Endodermal cell (in vitro differentiated cells): ENCODE data around the gene CHTF18. TPM values are rescaled to one million over a fixed set of nuclear protein-coding genes. Genes with fewer than 3 reads are reported as not detected.
"Not testable (repeated sequence)": the region's sequence is repeated elsewhere in the genome, so short reads cannot be mapped to it uniquely, and the experiment has no call there.

Experiments
- DNase-seq: peaks from one replicate; pipeline ENCODE4 v3.0.0-alpha.2; 2017
- H3K27ac ChIP-seq: 2 replicates; pipeline ENCODE4 v1.5.1; 2013; ENCODE audit warnings: mild to moderate bottlenecking, low read depth, low read length, moderate library complexity
- H3K27me3 ChIP-seq: 2 replicates; pipeline ENCODE4 v1.6.1; 2013; ENCODE audit warnings: mild to moderate bottlenecking, low read length, moderate library complexity; ENCODE audit not compliant: insufficient read depth, control insufficient read depth, poor library complexity, severe bottlenecking
- H3K36me3 ChIP-seq: 2 replicates; pipeline ENCODE4 v1.7.0; 2013; ENCODE audit warnings: mild to moderate bottlenecking, low read length, moderate library complexity; ENCODE audit not compliant: control insufficient read depth, insufficient read depth
- H3K4me1 ChIP-seq: one replicate; pipeline ENCODE4 v1.7.0; 2013; ENCODE audit warnings: low read length; ENCODE audit not compliant: control insufficient read depth, insufficient read depth
- H3K4me3 ChIP-seq: 2 replicates; pipeline ENCODE4 v1.5.1; 2013; ENCODE audit warnings: mild to moderate bottlenecking, low read length, moderate library complexity
- H3K9ac ChIP-seq: 2 replicates; pipeline ENCODE4 v1.6.1; 2013; ENCODE audit warnings: mild to moderate bottlenecking, low read length, moderate library complexity; ENCODE audit not compliant: poor library complexity, severe bottlenecking; ENCODE audit errors: extremely low read depth
- H3K9me3 ChIP-seq: 2 replicates; pipeline ENCODE4 v1.6.1; 2013; ENCODE audit warnings: mild to moderate bottlenecking, low read length, moderate library complexity; ENCODE audit not compliant: control insufficient read depth
- H3K27ac Mint-ChIP-seq: 2 replicates; pipeline ENCODE4 v1.8.0; 2020; ENCODE audit warnings: mixed read lengths
- H3K27me3 Mint-ChIP-seq: 2 replicates; pipeline ENCODE4 v1.8.0; 2021; ENCODE audit warnings: mild to moderate bottlenecking, mixed read lengths; ENCODE audit not compliant: insufficient read depth
- H3K36me3 Mint-ChIP-seq: 2 replicates; pipeline ENCODE4 v1.8.0; 2020; ENCODE audit warnings: low read depth, mixed read lengths
- H3K4me1 Mint-ChIP-seq: 2 replicates; pipeline ENCODE4 v1.8.0; 2020; ENCODE audit warnings: mixed read lengths
- H3K4me3 Mint-ChIP-seq: 2 replicates; pipeline ENCODE4 v1.8.0; 2020; ENCODE audit warnings: mild to moderate bottlenecking, moderate library complexity, mixed read lengths
- H3K9me3 Mint-ChIP-seq: 2 replicates; pipeline ENCODE4 v1.8.0; 2020; ENCODE audit warnings: mild to moderate bottlenecking, mixed read lengths
- CTCF ChIP-seq: fragments of 200-600 bp; sonication (generic); conservative IDR thresholded peaks from 2 replicates; pipeline ENCODE4 v1.5.0; 2021; ENCODE audit warnings: antibody characterized with exemption, mild to moderate bottlenecking
- WGBS, 2 experiments: methylation state at CpG; one replicate each; pipeline versions ENCODE4 v1.1.5 to v1.1.7; 2013; ENCODE audit warnings: missing lambda C conversion rate in 2 of 2, mixed read lengths in 1 of 2; ENCODE audit not compliant: insufficient coverage in 1 of 2, insufficient read length in 1 of 2; 5-methylcytosine and 5-hydroxymethylcytosine counted together
- total RNA-seq, 2 donors: library from RNA; stranded (reverse); fragmentation: NEBNext Ultra II Directional in 1 of 2; extraction: Animal tissue kit (Norgen Biotek cat#: 25700) in 1 of 2; gene quantifications; 2 replicates in 1 of 2; 3 replicates in 1 of 2; pipeline ENCODE4 v1.2.1, GENCODE V29; 2021

The CHTF18 gene
- total RNA-seq, 2 donors from 2014 or later: 158 to 169 TPM

- DNase-seq: no peak
- Mint-ChIP-seq H3K9me3 (peaks cover 2% of the 10 kb centered on the region), H3K4me1 (peaks cover 13% of the 10 kb centered on the region), H3K4me3 (no peak overlapping the region), H3K36me3 (no peaks in the 10 kb centered on the region), H3K27ac (no peak overlapping the region), H3K27me3 (peaks cover 15% of the 10 kb centered on the region)
- H3K27me3 ChIP-seq: no peaks in the 10 kb centered on the region
- no peak overlapping the region for H3K9ac ChIP-seq
- H3K4me3 ChIP-seq: no peak overlapping the region
- no peaks in the 10 kb centered on the region for H3K9me3 ChIP-seq
- H3K4me1 ChIP-seq: no peaks in the 10 kb centered on the region
- WGBS, 2 experiments: 74 to 76% methylated on average over 27 to 35 of the region's 39 CpGs
- no peak for TF ChIP-seq CTCF
- no peak overlapping the region for H3K27ac ChIP-seq
- H3K36me3 ChIP-seq: no peaks in the 10 kb centered on the region
Measured at GRCh38 chr16:751152-752006, 37.0 kb upstream of the CHTF18 start.

- Mint-ChIP-seq H3K4me1 (peaks cover 13% of the 10 kb centered on the region), H3K27me3 (peaks cover 18% of the 10 kb centered on the region), H3K36me3 (no peaks in the 10 kb centered on the region), H3K27ac (no peak overlapping the region), H3K4me3 (peak overlapping the region; percentile 8), H3K9me3 (peaks cover 5% of the 10 kb centered on the region)
- TF ChIP-seq CTCF: no peak
- 39 to 53% methylated on average over 7 to 10 of the region's 10 CpGs for WGBS, 2 experiments
- DNase-seq: peak; percentile 59
- Histone ChIP-seq H3K4me1 (no peaks in the 10 kb centered on the region), H3K27ac (no peak overlapping the region), H3K9ac (no peak overlapping the region), H3K4me3 (no peak overlapping the region), H3K27me3 (no peaks in the 10 kb centered on the region), H3K36me3 (no peaks in the 10 kb centered on the region), H3K9me3 (no peaks in the 10 kb centered on the region)
Measured at GRCh38 chr16:752007-752312, 36.5 kb upstream of the CHTF18 start.

GRCh38 chr16:754121-754607, 34.3 kb upstream of the CHTF18 start:
- H3K9me3 ChIP-seq, DNase-seq, H3K36me3 Mint-ChIP-seq, H3K36me3 ChIP-seq, H3K9me3 Mint-ChIP-seq, H3K9ac ChIP-seq, H3K27ac ChIP-seq, H3K4me1 ChIP-seq, H3K4me3 ChIP-seq, H3K4me3 Mint-ChIP-seq, H3K27me3 ChIP-seq, H3K27ac Mint-ChIP-seq: not testable (repeated sequence)
- Mint-ChIP-seq H3K27me3 (peaks cover 18% of the 10 kb centered on the region), H3K4me1 (peaks cover 13% of the 10 kb centered on the region)
- WGBS, 2 experiments: 88 to 93% methylated on average over 7 to 11 of the region's 11 CpGs
